ENCODE data around the gene APELA.

APELA gene

DNA sequence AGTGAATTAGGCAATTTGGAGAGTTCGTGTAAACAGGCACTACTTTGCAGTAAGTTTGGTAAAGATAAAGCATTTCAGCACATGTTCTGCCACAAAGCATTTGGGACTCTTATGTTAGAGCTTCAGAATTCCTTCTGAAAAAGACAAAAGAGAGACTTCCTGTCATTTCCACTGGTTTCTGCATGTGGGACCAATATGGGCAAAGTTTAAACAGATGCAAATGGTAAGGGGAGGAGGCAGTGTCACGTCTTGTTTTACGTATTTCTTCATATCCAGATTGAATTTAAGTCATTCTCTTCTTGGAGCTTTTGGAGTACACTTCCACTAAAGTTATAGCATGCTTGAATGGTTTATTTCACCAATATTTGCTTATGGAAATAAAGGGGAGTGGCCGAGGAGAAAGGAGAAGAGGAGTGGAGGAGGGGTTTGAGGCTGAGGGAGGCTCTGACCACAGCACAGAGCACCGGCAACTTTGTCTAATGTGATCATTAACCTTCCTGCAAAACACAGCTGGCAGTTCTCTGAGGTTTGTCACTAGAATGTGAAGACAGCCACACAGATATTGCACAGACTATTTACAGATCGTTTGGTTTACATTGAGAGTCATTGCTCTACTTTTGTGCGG, at the start of gene APELA:
Gene APELA, plus strand, starts transcription at position 479 of the 625 bp plus-strand sequence. CDS start 154 bp downstream, outside the sequence.
- in situ Hi-C loops (cut with MboI; ENCODE audit: low sequenced_read_pairs, unreplicated experiment): no loop called here
- TF ChIP-seq, protein P1, sequence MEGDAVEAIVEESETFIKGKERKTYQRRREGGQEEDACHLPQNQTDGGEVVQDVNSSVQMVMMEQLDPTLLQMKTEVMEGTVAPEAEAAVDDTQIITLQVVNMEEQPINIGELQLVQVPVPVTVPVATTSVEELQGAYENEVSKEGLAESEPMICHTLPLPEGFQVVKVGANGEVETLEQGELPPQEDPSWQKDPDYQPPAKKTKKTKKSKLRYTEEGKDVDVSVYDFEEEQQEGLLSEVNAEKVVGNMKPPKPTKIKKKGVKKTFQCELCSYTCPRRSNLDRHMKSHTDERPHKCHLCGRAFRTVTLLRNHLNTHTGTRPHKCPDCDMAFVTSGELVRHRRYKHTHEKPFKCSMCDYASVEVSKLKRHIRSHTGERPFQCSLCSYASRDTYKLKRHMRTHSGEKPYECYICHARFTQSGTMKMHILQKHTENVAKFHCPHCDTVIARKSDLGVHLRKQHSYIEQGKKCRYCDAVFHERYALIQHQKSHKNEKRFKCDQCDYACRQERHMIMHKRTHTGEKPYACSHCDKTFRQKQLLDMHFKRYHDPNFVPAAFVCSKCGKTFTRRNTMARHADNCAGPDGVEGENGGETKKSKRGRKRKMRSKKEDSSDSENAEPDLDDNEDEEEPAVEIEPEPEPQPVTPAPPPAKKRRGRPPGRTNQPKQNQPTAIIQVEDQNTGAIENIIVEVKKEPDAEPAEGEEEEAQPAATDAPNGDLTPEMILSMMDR (IDR thresholded peaks at IDR 0.05; ENCODE audit: borderline replicate concordance, control extremely low read depth, extremely low read depth, insufficient read depth, missing control alignments): no peak
- DNase-seq (ENCODE audit: low spot score): peak; percentile 18

DNA sequence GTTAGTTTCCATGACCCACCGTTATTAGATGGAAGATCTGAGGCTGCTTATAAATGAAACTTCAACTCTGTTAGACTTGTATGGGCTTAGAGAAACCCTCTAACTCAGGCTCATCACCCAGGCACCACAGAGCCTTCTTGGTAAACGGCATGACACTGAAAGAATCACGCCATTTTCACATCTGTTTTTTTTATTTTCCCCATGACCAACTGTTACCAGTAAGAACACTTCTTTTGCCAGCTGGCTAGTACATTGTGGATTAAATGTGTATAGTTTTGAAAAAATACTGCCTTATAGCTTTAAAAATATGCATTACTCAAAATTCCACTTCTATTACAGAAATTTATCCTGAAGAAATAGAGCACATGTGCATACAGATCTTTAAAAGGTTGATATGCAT, 48.0 kb upstream of the APELA start:
- in situ Hi-C loops (cut with MboI; ENCODE audit: low sequenced_read_pairs, unreplicated experiment): no loop called here
- TF ChIP-seq, protein P1 (IDR thresholded peaks at IDR 0.05; ENCODE audit: borderline replicate concordance, control extremely low read depth, extremely low read depth, insufficient read depth, missing control alignments): no peak

GRCh38 chr4:164846566-164846965, 30.4 kb upstream of the APELA start:
- in situ Hi-C loops (cut with MboI; ENCODE audit: low sequenced_read_pairs, unreplicated experiment): no loop called here
- TF ChIP-seq, protein P1 (IDR thresholded peaks at IDR 0.05; ENCODE audit: borderline replicate concordance, control extremely low read depth, extremely low read depth, insufficient read depth, missing control alignments): no peak

More for the DNA sequence above, 48.0 kb upstream of the APELA start:
- DNase-seq (ENCODE audit: low spot score): no peak

DNA sequence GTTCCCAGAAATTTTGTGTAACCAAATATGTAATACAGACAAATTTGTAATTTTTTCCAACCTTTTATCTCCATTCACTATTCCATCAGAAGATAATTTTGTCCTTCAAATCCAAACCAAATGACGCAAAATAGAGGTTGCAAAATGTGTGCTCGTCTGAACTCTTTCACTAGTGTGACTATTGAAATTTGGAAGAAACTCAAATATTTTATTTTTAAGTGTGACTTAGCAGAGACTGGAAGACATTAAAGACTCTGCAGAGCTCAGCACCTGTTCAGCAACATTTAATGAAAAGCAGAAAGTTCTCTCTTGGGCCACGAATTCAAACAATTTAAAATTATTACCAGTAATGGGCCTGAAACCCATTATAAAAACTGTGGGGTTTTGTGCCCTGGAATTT, 30.0 kb upstream of the APELA start:
- in situ Hi-C loops (cut with MboI; ENCODE audit: low sequenced_read_pairs, unreplicated experiment): no loop called here
- no peak for DNase-seq (ENCODE audit: low spot score)
- TF ChIP-seq, protein P1 (IDR thresholded peaks at IDR 0.05; ENCODE audit: borderline replicate concordance, control extremely low read depth, extremely low read depth, insufficient read depth, missing control alignments): no peak

More at GRCh38 chr4:164846566-164846965, 30.4 kb upstream of the APELA start:
- no peak for DNase-seq (ENCODE audit: low spot score)

GRCh38 chr4:164847967-164848649, 28.9 kb upstream of the APELA start:
- no peak for DNase-seq (ENCODE audit: low spot score)
- in situ Hi-C loops (cut with MboI; ENCODE audit: low sequenced_read_pairs, unreplicated experiment): no loop called here
- TF ChIP-seq, protein P1 (IDR thresholded peaks at IDR 0.05; ENCODE audit: borderline replicate concordance, control extremely low read depth, extremely low read depth, insufficient read depth, missing control alignments): no peak

GRCh38 chr4:164856396-164856795, 20.6 kb upstream of the APELA start:
- in situ Hi-C loops (cut with MboI; ENCODE audit: low sequenced_read_pairs, unreplicated experiment): no loop called here
- TF ChIP-seq, protein P1 (IDR thresholded peaks at IDR 0.05; ENCODE audit: borderline replicate concordance, control extremely low read depth, extremely low read depth, insufficient read depth, missing control alignments): no peak
- no peak for DNase-seq (ENCODE audit: low spot score)
